EH (cell line): ENCODE results near the gene CADM3.
A peak's percentile ranks its signal among the peaks of the same experiment; 100 is the strongest.

Source experiments
- DNase-seq: peaks from one replicate; pipeline ENCODE4 v3.0.0-alpha.2; 2015; ENCODE audit warnings: low read depth

The CADM3 gene, protein sequence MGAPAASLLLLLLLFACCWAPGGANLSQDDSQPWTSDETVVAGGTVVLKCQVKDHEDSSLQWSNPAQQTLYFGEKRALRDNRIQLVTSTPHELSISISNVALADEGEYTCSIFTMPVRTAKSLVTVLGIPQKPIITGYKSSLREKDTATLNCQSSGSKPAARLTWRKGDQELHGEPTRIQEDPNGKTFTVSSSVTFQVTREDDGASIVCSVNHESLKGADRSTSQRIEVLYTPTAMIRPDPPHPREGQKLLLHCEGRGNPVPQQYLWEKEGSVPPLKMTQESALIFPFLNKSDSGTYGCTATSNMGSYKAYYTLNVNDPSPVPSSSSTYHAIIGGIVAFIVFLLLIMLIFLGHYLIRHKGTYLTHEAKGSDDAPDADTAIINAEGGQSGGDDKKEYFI

GRCh38 chr1:159171254-159171687, at the start of gene CADM3:
TSS of gene CADM3 (plus strand) at chr1:159171615. CDS start at chr1:159171766, 151 bp downstream.
- DNase-seq, result no peak

DNA sequence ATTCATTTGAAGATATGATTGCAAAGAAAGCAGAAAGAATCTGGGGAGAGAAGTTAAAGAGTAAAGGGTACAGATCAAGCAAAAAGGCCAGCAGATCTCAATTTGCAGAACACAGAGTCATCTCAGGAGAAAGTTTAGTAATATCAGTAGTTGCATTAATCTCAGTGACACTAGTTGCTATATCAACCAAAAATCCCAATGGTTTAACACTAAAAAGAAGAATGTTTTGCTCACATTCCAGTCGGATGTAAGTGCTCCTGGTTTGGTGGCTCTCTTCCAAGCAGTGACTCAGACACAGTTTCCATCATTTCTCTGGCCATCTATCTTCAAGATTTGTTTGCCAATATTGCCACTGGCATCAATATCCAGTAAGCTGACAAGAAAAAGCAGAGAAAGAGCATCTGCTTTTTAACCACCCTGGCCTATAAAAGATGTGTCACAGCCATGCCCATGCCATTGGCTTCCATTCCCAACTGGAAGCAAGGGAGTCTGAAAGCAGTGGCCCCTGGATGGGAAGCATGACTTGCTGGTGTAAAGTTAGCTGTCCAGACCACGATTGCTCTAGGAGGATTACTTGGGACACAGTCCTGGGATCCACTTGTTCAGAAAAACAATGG, 49.3 kb upstream of the CADM3 start:
- peak; percentile 71 for DNase-seq

DNA sequence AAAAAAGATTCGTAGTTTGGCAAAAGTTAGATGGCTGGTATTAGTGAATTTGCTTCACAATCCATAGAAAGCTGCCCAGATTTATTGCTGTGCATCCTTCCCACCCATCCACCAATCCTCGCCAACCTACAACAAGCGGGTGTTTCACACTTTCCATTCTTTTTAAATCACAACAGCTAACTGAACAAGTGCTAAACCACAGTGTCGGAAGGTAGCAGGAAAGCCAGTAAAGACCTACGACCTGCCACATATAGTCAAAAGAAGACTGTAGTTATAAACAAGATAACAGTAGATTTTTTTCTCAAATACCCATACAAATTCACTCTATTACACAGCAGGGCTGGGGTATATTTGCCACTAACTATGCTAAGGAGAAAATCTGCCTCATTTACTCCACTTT, 47.8 kb upstream of the CADM3 start:
- DNase-seq, result no peak

- peak; percentile 64 for DNase-seq
These were observed 39.0 kb upstream of the CADM3 start for GRCh38 chr1:159132271-159132881.

DNA sequence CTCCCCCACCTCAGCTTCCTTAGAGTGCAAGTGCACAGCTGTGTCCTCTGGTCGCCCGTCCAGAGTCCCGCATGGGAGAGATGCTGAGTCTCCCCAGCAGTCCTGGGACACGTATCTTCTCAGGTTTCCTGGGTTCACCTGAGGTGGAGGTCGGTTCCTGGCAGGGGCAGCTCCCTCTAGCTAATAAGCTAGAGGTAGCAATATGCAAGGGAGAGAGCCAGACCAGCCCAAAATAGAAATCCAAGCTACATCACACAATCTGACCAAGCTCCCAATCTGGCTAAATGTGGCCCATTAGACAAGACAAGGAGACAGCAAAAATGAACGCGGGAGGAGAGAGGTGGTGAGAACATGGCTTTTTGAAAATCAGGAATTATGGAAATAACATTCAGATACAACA, 30.9 kb upstream of the CADM3 start:
- DNase-seq, result no peak

DNA sequence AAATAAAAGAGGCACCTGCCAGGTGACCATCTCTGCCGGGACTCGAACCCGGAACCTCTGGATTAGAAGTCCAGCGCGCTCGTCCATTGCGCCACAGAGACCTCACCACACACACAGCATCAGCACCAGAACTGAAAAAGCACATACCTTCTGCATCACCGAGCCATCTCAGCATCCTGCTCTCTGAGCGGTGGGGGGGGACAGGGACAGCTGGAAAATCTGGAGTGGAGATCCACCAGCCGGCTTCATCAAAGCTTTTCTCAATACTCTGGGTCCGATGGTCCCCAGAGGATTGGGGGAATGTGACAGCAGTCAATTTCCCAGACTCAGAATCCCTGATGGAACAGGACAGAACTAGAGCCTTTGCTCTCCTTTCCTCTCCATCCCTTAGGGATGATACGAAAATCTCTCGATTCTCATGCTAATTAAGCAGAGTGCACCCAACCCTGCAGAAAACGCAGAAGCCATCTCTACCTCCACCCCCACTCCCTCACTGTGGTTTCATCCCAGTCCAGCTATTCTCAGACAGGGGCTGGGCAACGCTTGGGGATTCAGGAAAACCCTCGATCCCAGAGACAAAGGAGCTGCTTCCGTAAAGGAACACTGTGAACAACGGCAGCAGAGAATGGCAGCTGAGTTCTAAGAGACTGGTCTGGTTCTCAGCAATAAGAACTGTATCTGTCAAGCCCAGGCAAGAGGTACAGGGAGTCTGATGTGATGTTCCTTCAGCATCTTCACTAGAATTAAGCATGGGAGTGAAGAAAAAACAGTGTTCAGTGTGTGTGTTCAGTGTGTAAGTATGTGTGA, 29.6 kb upstream of the CADM3 start:
- peak; percentile 73 for DNase-seq

GRCh38 chr1:159142391-159142663, 29.1 kb upstream of the CADM3 start:
- no peak for DNase-seq

DNA sequence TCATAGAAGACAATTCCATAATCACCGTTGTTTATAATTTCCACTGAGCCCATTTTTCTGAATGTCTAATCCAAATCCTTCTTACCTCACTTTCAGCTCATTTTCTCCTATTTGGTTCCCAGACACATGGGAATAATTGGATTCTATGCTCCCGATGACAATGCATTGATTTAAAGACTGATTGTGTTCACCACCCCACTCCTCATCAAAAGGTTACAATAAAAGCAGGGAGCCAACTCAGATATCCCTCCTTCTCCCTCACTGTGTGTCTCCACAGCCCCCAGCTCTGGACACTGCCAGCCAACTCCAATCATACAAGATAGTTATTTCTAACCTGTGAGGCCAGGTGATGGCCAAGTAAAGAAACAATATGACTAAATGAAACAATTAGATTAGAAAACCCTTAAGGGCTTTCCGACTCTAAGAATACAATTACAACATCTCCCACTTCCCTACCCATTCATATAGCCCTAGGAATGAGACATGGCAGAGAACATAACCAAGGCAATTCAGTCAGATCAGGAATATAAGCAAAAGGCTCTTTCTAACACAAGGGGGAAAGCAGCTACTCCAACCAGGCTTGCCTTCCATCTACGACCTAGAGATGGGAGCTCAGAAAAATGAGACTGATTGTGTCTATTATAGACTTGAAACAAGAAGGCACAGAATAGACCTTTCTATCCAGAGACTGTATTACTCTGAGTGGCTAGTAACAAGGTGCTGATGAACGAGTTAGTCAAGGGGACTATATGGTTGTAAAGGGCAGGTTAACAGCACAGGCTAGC, 28.5 kb upstream of the CADM3 start:
- DNase-seq, result no peak

DNA sequence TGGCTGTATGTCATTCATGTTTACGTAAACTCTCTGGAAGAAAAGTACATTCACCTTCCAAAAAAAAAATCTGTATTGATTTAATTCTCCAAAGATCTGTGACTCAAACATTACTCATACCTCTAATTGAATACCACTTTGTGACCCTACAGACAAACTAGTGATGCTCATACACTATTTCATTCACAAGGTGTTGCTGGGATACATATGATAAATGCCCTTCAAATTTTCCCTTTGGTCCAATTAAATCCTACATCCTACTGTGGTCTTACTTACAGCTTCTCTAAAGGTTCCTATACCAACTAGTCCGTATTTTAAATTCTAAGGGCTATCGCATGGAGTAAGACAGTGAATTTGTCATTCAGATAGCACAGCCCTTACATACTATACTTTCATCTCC, 26.8 kb upstream of the CADM3 start:
- DNase-seq, result no peak

GRCh38 chr1:159146980-159147379, 24.4 kb upstream of the CADM3 start:
- DNase-seq, result no peak

- no peak for DNase-seq
These were observed 19.4 kb upstream of the CADM3 start for GRCh38 chr1:159152031-159152430.

- DNase-seq, result peak; percentile 89
These were observed 10.3 kb upstream of the CADM3 start for GRCh38 chr1:159161001-159161718.

- no peak for DNase-seq
These were observed 9.7 kb upstream of the CADM3 start for GRCh38 chr1:159161719-159162026.

- no peak for DNase-seq
These were observed 8.7 kb upstream of the CADM3 start for GRCh38 chr1:159162516-159163265.

DNA sequence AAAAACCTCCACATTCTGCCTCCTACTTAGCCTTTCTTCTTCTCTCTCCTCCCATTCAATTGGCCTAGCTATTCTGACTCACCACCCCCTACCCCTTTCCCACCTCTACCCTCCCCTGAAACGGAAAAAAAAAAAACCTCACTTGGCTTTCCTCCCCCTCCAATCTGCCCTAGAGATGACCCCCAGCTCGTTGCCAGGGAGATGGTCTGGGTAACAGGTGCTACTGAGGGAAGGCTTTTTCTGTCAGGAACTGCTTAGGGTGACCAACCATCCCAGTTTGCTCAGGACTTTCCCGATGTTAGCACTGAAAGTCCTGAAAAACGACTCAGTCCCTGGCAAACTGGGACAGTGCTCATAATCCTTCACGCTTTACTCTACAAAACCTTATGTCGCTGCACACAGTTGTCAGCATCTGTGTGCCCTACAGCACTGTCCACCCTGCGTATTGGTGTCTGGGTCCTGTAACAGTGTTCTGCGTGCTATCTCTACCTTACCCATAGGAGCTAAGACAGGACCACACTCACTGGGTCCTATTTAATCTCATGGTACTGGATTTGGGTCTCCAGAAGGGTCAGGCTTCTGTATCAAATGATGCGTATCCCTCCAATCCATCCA, 7.7 kb upstream of the CADM3 start:
- no peak for DNase-seq

- DNase-seq, result no peak
These were observed 3.4 kb upstream of the CADM3 start for GRCh38 chr1:159168043-159168442.

DNA sequence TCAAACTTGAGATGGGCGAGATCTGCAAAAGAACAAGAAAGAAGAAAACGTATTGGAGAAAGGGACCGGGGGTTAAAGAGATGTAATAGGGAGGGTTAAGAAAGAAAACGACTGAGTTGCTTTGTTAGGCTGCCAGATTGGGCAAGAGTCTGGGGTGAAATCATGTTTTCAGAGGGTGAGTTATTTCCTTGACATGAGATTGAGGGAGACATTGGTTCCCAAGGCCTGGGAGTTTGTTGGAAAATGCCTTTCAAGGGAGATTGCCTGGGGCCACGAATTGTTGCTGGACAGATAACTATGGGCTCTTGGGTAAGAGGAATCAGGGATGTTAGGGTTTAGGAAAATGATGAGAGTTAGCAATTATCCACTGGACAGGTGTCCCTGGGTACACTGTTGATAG, 776 bp upstream of the CADM3 start:
- DNase-seq, result peak; percentile 55

- DNase-seq, result no peak
These were observed 480 bp downstream of the CADM3 start for GRCh38 chr1:159171688-159172501.

GRCh38 chr1:159172614-159173291, 1.3 kb downstream of the CADM3 start:
- peak; percentile 7 for DNase-seq
